Superior temporal gyrus (tissue), 1 donor: ENCODE measurements around the gene CEPT1.

Experiments used
- DNase-seq: peaks from one replicate; pipeline ENCODE4 v3.0.0-alpha.2; 2016; ENCODE audit errors: extremely low spot score

The CEPT1 gene

GRCh38 chr1:111192658-111193519, 52.9 kb downstream of the CEPT1 start:
- DNase-seq = no peak

- no peak for DNase-seq
Measured at GRCh38 chr1:111193712-111194480, 53.9 kb downstream of the CEPT1 start.

DNA sequence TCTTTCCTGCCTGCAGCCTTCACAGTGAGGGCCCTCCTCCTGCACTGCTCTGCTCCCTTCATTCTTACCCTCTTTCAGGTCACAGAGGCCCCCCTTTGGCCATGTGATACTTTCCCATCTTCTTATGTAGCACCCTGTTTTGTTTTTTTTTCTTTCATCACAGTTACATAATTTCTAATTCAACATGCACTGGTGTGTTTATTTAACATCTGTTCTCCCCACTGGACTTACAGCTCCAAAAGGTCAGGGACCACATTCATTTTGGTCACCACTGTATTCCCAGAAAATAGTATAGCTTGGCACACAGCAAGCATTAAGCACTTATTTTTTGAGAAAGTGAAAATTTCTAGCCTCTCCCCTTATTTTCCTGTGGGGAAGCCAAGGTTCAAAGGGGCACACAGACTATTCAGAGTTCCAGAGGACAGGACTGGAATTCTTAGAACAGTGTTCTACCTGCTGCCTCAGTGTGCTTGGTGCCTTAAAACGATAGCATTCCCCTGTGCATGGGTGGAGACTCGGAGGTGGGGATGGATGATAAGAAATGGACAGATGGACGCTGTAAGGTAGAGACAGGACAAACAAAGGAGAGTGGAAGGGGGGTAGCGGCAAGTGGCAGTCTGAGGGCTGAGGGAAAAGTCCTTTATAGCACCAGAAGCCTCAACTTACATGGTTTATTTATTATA, 55.1 kb downstream of the CEPT1 start:
- DNase-seq = no peak

DNA sequence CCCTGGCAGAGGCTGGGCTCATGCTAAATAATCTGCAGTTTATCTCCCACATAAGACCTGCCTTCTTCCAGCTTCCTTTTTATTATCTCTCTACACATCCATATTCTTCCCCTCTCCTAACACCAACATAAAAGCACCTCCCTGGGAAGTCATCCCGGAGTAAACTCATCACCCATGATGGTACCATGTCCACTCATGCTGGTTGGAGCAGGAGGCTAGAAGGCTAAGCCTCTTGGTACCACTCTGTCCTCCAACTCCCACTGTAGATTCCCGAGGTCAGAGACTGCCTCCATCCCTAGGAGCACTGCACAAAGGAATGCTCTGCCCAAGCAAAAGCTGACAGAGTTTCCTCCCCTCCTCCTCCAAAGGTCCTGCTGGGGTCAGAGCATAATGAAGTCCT, 56.2 kb downstream of the CEPT1 start:
- no peak for DNase-seq

GRCh38 chr1:111197598-111198284, 57.7 kb downstream of the CEPT1 start:
- no peak for DNase-seq

- no peak for DNase-seq
Measured at GRCh38 chr1:111198836-111199235, 58.8 kb downstream of the CEPT1 start.

GRCh38 chr1:111199329-111199728, 59.3 kb downstream of the CEPT1 start:
- DNase-seq = no peak

GRCh38 chr1:111199881-111200801, 60.1 kb downstream of the CEPT1 start, which contains the start of gene DENND2D:
Gene DENND2D, minus strand, starts transcription at chr1:111200646. Its CDS starts 187 bp downstream, at chr1:111200459.
- DNase-seq = peak; percentile 29

- DNase-seq = no peak
Measured at GRCh38 chr1:111200802-111201161, 60.8 kb downstream of the CEPT1 start.

GRCh38 chr1:111201275-111202090, 61.5 kb downstream of the CEPT1 start:
- no peak for DNase-seq

DNA sequence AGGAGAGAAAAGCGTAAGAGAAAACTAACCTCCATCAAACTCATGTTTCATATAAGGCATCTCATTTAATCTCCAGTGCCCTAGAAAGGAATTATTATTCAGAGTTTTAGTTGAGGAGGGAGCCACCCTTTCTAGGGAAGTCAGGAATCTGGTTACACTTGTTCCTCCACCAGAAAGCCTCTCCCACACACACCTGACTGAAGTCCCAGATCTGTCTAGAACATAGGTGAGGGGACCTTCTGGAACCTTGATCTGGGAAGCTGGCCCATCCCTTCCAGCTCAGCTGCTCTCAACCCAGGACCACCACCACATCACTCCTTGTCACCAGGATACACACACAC, 62.3 kb downstream of the CEPT1 start:
- no peak for DNase-seq

DNA sequence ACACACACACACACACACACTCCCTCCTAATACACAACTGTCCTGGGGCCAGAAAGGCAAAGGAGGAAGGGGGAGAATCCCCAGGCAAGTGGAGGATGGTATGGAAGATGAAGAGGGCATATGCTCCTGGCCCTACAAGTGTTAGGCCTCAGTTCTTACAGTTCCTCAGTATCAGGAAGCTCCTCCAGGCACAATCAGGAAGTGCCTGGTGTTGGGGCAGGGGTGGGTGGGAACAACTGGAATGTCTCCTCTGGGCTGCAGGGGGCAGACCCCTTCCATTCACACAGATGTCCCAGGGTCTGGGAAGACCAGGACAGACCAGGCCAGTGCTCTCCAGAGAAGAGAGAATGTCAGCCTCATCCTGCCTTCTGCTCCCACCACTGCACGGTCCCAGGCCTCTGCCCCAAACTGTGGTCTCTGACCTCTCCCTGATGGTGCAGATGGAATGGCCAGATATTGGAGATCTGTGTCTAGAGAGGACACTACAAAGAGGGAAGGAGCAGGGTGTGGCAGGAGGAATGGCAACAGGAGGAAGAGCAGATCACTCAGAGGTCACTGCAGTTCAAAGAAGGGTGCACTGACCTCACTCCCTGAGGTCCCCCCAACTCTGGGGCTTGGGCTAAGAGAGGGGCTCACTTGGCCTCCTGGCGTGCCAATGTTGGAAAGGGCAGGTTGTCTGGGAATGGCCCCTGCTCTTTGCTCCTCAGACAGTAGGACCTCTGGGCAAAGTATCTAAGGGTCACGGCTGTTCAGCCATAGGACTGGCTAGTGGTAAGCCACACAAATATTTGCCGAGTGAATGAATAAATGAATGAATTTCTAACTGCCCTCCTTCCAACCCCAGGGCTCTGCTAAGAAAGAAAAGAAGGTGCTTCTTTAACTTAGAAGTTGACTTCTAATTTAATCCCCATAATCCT, 62.9 kb downstream of the CEPT1 start:
- DNase-seq = no peak

DNA sequence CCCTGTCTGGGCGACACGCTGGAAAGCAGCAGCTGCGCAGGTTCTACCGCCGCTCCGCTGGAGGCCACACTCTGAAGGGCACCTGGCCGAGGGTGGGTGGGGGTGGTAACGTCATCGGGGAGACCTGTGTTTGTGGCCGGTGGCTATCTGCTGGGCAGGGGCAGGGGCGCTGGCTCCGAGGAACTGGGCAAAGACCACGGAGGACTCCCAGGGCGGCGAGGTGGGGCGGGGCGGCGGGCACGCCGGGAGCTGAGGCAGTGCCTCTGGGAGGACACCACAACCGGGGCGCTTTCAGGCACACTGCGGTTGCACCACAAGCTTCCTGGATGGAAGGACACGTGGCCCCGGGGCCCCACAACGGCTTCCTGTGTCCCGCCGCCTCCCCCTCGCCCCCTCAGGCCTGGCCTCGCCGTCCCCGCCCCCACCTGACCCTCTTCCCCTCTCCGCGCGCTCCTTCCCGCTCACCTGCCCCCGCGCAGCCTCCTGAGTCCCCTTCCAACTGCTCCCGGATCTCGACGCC, 63.7 kb downstream of the CEPT1 start:
- DNase-seq = no peak

DNA sequence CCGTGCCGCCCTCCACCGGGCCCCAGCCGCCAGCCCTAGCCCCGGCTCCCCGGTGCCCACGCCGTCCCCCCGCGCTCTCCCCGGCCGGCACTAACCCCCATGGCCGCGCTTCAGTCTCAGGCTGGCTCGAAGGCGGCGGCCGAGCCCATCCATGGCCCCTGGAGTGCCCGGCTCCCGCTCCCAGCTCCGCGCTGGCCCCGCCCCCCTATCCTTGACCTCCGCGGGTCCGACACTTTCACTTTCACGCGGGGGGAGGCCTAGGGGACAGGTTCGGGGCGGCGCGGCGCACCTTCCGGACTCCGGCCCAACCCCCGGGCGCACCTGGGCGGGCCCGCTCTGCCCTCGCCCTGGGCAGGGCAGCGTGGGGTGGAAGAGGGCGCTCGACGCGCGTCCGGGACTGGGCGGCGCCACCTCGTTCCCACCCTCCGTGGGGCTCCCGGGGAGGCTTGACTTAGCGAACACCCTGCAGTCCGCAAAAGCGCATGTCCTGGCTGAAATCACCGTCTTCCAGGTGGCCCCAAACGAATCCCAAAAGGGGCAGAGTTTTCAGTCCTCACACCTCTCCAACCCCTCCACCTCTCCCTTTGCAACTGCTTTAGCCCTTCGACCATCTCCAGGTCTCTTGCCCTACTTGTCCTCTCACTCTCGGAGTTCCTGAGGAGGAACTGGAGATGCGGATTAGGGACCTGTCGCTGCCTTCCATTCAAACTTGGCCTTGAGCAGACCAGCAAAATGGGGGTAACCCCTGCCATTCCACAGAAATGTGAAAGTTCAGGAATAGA, 64.4 kb downstream of the CEPT1 start:
- no peak for DNase-seq

- no peak for DNase-seq
Measured at GRCh38 chr1:111204983-111205713, 65.1 kb downstream of the CEPT1 start.

DNA sequence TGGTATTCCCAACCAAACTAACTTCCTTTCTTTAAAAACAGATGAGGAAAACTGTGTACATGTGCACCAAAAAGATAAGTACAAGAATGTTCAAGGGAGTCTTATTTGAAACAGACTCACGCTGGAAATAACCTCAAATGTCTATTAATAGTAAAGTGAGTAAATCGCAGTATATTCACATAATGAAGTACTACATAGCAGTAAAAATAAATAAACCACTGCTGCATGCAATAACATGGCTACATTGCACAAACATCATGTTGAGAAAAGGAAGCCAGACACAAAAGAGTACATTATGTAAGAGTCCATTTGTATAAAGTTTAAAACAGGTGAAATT, 65.7 kb downstream of the CEPT1 start:
- no peak for DNase-seq

GRCh38 chr1:111208921-111209320, 68.9 kb downstream of the CEPT1 start:
- no peak for DNase-seq
